H9 (cell line): ENCODE results near the gene CLCNKB. TPM values are rescaled to one million over a fixed set of nuclear protein-coding genes. Genes with fewer than 3 reads are reported as not detected.

Experiments
- DNase-seq: peaks from one replicate; pipeline ENCODE4 v3.0.0-alpha.2; 2017
- H2AFZ ChIP-seq: one replicate; pipeline ENCODE4 v1.6.1; 2013; ENCODE audit warnings: mild to moderate bottlenecking, low read length, control low read depth, moderate library complexity
- H2AK5ac ChIP-seq: 2 replicates; pipeline ENCODE4 v1.6.1; 2013; ENCODE audit warnings: low read length, control low read depth, mixed read lengths; ENCODE audit not compliant: insufficient read length
- H2BK120ac ChIP-seq: one replicate; pipeline ENCODE4 v1.6.1; 2013; ENCODE audit warnings: low read depth, mild to moderate bottlenecking, low read length, control low read depth, inconsistent platforms; ENCODE audit not compliant: poor library complexity, severe bottlenecking
- H2BK12ac ChIP-seq: 2 replicates; pipeline ENCODE4 v1.6.1; 2013; ENCODE audit warnings: low read length, control low read depth, mixed read lengths, low read depth; ENCODE audit not compliant: insufficient read length
- H2BK15ac ChIP-seq: 2 replicates; pipeline ENCODE4 v1.6.1; 2013; ENCODE audit warnings: low read depth, low read length, control low read depth
- H2BK20ac ChIP-seq: one replicate; pipeline ENCODE4 v1.6.1; 2013; ENCODE audit warnings: low read depth, mild to moderate bottlenecking, low read length, control low read depth, inconsistent platforms; ENCODE audit not compliant: poor library complexity, severe bottlenecking
- H2BK5ac ChIP-seq: 2 replicates; pipeline ENCODE4 v1.6.1; 2013; ENCODE audit warnings: low read length, control low read depth, mixed read lengths; ENCODE audit not compliant: insufficient read length
- H3K14ac ChIP-seq: 2 replicates; pipeline ENCODE4 v1.6.1; 2013; ENCODE audit warnings: low read length, control low read depth; ENCODE audit not compliant: insufficient read depth
- H3K18ac ChIP-seq: 2 replicates; pipeline ENCODE4 v1.6.1; 2013; ENCODE audit warnings: low read depth, mild to moderate bottlenecking, mixed read lengths, low read length, control low read depth; ENCODE audit not compliant: insufficient read length
- H3K23ac ChIP-seq: 2 replicates; pipeline ENCODE4 v1.6.1; 2013; ENCODE audit warnings: low read length, control low read depth, mixed read lengths, low read depth; ENCODE audit not compliant: insufficient read length
- H3K23me2 ChIP-seq: 2 replicates; pipeline ENCODE4 v1.6.1; 2013; ENCODE audit warnings: low read depth, mild to moderate bottlenecking, mixed read lengths, low read length, control low read depth; ENCODE audit not compliant: insufficient read length, poor library complexity, severe bottlenecking
- H3K27ac ChIP-seq: 2 replicates; pipeline ENCODE4 v1.5.1; 2013; ENCODE audit warnings: low read length, control low read depth, mixed read lengths, low read depth; ENCODE audit not compliant: insufficient read length
- H3K27me3 ChIP-seq: 2 replicates; pipeline ENCODE4 v1.6.1; 2013; ENCODE audit warnings: low read length, control low read depth, inconsistent platforms; ENCODE audit not compliant: insufficient read depth
- H3K4ac ChIP-seq: 2 replicates; pipeline ENCODE4 v1.6.1; 2013; ENCODE audit warnings: low read depth, mild to moderate bottlenecking, control low read depth, inconsistent platforms, low read length, moderate library complexity
- H3K4me1 ChIP-seq: 2 replicates; pipeline ENCODE4 v1.6.1; 2013; ENCODE audit warnings: low read length, control low read depth, inconsistent platforms; ENCODE audit not compliant: insufficient read depth
- H3K4me2 ChIP-seq: 2 replicates; pipeline ENCODE4 v1.6.1; 2013; ENCODE audit warnings: low read length, control low read depth, mixed read lengths; ENCODE audit not compliant: insufficient read length, insufficient read depth
- H3K56ac ChIP-seq: 2 replicates; pipeline ENCODE4 v1.6.1; 2013; ENCODE audit warnings: low read depth, mild to moderate bottlenecking, mixed read lengths, low read length, control low read depth; ENCODE audit not compliant: insufficient read length
- H3K79me1 ChIP-seq: 2 replicates; pipeline ENCODE4 v1.6.1; 2013; ENCODE audit warnings: low read depth, mild to moderate bottlenecking, moderate library complexity, low read length, control low read depth, inconsistent platforms; ENCODE audit not compliant: insufficient read depth, poor library complexity, severe bottlenecking
- H3K79me2 ChIP-seq: 2 replicates; pipeline ENCODE4 v1.6.1; 2013; ENCODE audit warnings: low read length, control low read depth, inconsistent platforms; ENCODE audit not compliant: insufficient read depth
- H3K9ac ChIP-seq: 2 replicates; pipeline ENCODE4 v1.6.1; 2013; ENCODE audit warnings: low read length, control low read depth, mixed read lengths; ENCODE audit not compliant: insufficient read length; ENCODE audit errors: extremely low read depth
- H3K9me3 ChIP-seq: one replicate; pipeline ENCODE4 v1.6.1; 2013; ENCODE audit warnings: low read depth, low read length, inconsistent platforms; ENCODE audit not compliant: control insufficient read depth
- H3T11ph ChIP-seq: one replicate; pipeline ENCODE4 v1.6.1; 2013; ENCODE audit warnings: mild to moderate bottlenecking, low read length, control low read depth, inconsistent platforms
- H4K20me1 ChIP-seq: one replicate; pipeline ENCODE4 v1.6.1; 2013; ENCODE audit not compliant: control insufficient read depth, insufficient read length, insufficient read depth
- H4K5ac ChIP-seq: 2 replicates; pipeline ENCODE4 v1.6.1; 2013; ENCODE audit warnings: low read depth, mild to moderate bottlenecking, mixed read lengths, low read length, control low read depth; ENCODE audit not compliant: insufficient read length
- H4K8ac ChIP-seq: replicated peaks from 2 replicates; pipeline ENCODE4 v1.6.1; 2013; ENCODE audit warnings: low read length, control low read depth, mixed read lengths, low read depth; ENCODE audit not compliant: insufficient read length
- H4K91ac ChIP-seq: 2 replicates; pipeline ENCODE4 v1.6.1; 2013; ENCODE audit warnings: low read depth, mild to moderate bottlenecking, moderate library complexity, mixed read lengths, low read length, control low read depth; ENCODE audit not compliant: insufficient read length
- H3K27ac Mint-ChIP-seq, 3 experiments: 2 replicates in 2 of 3; 3 replicates in 1 of 3; pipeline ENCODE4 v1.8.0; 2020 to 2021; ENCODE audit warnings: mixed read lengths in 3 of 3, mild to moderate bottlenecking in 1 of 3, moderate library complexity in 1 of 3
- H3K27me3 Mint-ChIP-seq: 2 replicates; pipeline ENCODE4 v1.8.0; 2021; ENCODE audit warnings: low read depth, mild to moderate bottlenecking, moderate library complexity, mixed read lengths
- H3K36me3 Mint-ChIP-seq, 3 experiments: 2 replicates in 2 of 3; 3 replicates in 1 of 3; pipeline ENCODE4 v1.8.0; 2020 to 2021; ENCODE audit warnings: low read depth in 3 of 3, mixed read lengths in 3 of 3; ENCODE audit not compliant: insufficient read depth in 1 of 3
- H3K4me1 Mint-ChIP-seq, 2 experiments: 2 replicates each; pipeline ENCODE4 v1.8.0; 2020; ENCODE audit warnings: mixed read lengths in 2 of 2
- H3K4me3 Mint-ChIP-seq, 2 experiments: 2 replicates in 1 of 2; 3 replicates in 1 of 2; pipeline ENCODE4 v1.8.0; 2020 to 2021; ENCODE audit warnings: mild to moderate bottlenecking in 2 of 2, mixed read lengths in 2 of 2, moderate library complexity in 1 of 2
- H3K9me3 Mint-ChIP-seq, 2 experiments: 2 replicates in 1 of 2; 3 replicates in 1 of 2; pipeline ENCODE4 v1.8.0; 2020; ENCODE audit warnings: mild to moderate bottlenecking in 2 of 2, mixed read lengths in 2 of 2, moderate library complexity in 1 of 2
- WGBS: extraction: QIAGEN DNeasy Blood & Tissue Kit; methylation state at CpG from one replicate; pipeline ENCODE4 v1.1.7; 2013; ENCODE audit warnings: missing lambda C conversion rate, low lambda C conversion rate, mixed read lengths; ENCODE audit not compliant: insufficient read length; ENCODE audit errors: extremely low coverage; 5-methylcytosine and 5-hydroxymethylcytosine counted together
- total RNA-seq: library from RNA; stranded (reverse); gene quantifications from 2 replicates; pipeline ENCODE4 v1.2.1, GENCODE V29; 2021
- TF ChIP-seq, protein P1 (sequence below): fragments of 200-600 bp; sonication (generic); conservative IDR thresholded peaks from 3 replicates; pipeline ENCODE4 v1.8.0; 2021; ENCODE audit warnings: antibody characterized with exemption, mild to moderate bottlenecking

The CLCNKB gene
- total RNA-seq, 1 experiment from 2014 or later = 1.7 TPM

DNA sequence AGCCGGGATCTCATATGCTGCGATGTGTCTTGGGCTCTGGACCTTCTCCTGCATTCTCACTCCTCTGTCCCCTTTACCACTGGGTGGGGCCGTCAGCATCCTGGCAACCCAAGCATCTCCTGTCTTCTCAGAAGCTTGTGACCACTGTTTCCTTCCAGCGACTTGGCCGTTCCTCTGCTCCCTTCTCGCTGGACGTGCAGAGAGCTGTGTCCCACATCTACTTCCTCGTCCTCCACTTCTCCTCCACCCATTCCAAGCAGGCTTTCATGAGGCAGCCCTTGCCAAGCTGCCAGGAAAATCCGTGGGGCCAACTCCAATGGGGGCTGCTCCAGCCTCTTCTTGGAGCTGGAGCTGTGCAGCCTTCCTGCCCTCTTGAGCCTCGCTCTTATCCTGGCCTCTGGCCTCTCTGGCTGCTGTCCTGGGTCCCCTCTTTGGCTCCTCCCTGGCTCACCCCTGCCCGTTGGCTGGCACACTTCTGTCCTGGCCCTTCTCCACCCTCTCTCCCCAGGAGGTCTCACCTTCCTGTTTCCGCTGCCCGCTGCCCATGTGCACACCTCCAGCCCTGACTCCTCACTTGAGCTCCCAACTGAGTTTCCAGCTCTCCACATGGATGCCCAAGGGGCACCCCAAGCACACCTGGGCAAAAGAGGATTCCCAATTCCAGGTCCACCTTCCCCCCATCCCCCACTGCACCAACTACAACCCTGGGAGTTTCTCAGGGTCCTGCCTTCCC is 21.1 kb downstream of the CLCNKB start:
- Histone ChIP-seq H2BK120ac (no peak overlapping the region), H3K14ac (no peak overlapping the region; the same call in 1 of the 2 replicates), H3K4me1 (peaks cover 3% of the 10 kb centered on the region; the same call in 1 of the 2 replicates), H3K4me2 (no peak overlapping the region), H3K27me3 (no peaks in the 10 kb centered on the region), H3K56ac (no peak overlapping the region), H2BK12ac (no peak overlapping the region), H3T11ph (no peak overlapping the region), H3K23ac (no peak overlapping the region), H2BK20ac (no peak overlapping the region), H4K91ac (no peak overlapping the region), H4K8ac (no peak overlapping the region), H3K9ac (no peak overlapping the region), H3K9me3 (no peaks in the 10 kb centered on the region), H4K20me1 (no peaks in the 10 kb centered on the region), H3K23me2 (no peaks in the 10 kb centered on the region), H2BK5ac (no peak overlapping the region), H3K18ac (no peak overlapping the region), H3K4ac (no peak overlapping the region), H4K5ac (no peak overlapping the region), H3K79me2 (no peaks in the 10 kb centered on the region), H2AK5ac (no peak overlapping the region), H3K27ac (no peak overlapping the region), H3K79me1 (no peaks in the 10 kb centered on the region), H2BK15ac (no peak overlapping the region), H2AFZ (no peak overlapping the region)
- WGBS = no CpG with 5 or more reads among the region's 13 CpGs
- DNase-seq = no peak
- Mint-ChIP-seq H3K4me1 (peaks cover 33 to 44% of the 10 kb centered on the region in 2 experiments), H3K9me3 (no peaks in the 10 kb centered on the region), H3K4me3 (no peak overlapping the region; a peak in 1 of 5 replicates), H3K27ac (0 out of 7 replicates have a peak overlapping the region, but pooled peaks of 1 of the 3 experiments have one; percentile 33), H3K27me3 (peaks cover 28% of the 10 kb centered on the region), H3K36me3 (no peaks in the 10 kb centered on the region)
- TF ChIP-seq, protein P1, sequence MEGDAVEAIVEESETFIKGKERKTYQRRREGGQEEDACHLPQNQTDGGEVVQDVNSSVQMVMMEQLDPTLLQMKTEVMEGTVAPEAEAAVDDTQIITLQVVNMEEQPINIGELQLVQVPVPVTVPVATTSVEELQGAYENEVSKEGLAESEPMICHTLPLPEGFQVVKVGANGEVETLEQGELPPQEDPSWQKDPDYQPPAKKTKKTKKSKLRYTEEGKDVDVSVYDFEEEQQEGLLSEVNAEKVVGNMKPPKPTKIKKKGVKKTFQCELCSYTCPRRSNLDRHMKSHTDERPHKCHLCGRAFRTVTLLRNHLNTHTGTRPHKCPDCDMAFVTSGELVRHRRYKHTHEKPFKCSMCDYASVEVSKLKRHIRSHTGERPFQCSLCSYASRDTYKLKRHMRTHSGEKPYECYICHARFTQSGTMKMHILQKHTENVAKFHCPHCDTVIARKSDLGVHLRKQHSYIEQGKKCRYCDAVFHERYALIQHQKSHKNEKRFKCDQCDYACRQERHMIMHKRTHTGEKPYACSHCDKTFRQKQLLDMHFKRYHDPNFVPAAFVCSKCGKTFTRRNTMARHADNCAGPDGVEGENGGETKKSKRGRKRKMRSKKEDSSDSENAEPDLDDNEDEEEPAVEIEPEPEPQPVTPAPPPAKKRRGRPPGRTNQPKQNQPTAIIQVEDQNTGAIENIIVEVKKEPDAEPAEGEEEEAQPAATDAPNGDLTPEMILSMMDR = no peak
